GM10248 (cell line): ENCODE results near the gene PPFIA3.
"Not testable (repeated sequence)": the region's sequence is repeated elsewhere in the genome, so short reads cannot be mapped to it uniquely, and the experiment has no call there.

Experiments used
- CTCF ChIA-PET: fragments of 300-600 bp; sonication (Branson Sonifier 250); formaldehyde crosslinking; extraction: SDS; loops from one replicate; lab custom pipeline; 2021; ENCODE audit warnings: antibody characterized with exemption; lab: Yijun Ruan, JAX
- POLR2A ChIA-PET: fragments of 350-650 bp; sonication (Branson Sonifier 250); formaldehyde crosslinking; extraction: SDS; loops from one replicate; lab custom pipeline; 2020; ENCODE audit warnings: antibody characterized with exemption; lab: Yijun Ruan, JAX
- DNase-seq: peaks from one replicate; pipeline ENCODE4 v3.0.0; 2012; ENCODE audit errors: extremely low spot score
- TF ChIP-seq, protein P1 (sequence below): IDR thresholded peaks from 2 replicates; pipeline ENCODE4 v1.5.1; 2012; ENCODE audit warnings: mild to moderate bottlenecking, low read depth; ENCODE audit errors: extremely low read depth, missing control alignments, control extremely low read depth

Gene PPFIA3

DNA sequence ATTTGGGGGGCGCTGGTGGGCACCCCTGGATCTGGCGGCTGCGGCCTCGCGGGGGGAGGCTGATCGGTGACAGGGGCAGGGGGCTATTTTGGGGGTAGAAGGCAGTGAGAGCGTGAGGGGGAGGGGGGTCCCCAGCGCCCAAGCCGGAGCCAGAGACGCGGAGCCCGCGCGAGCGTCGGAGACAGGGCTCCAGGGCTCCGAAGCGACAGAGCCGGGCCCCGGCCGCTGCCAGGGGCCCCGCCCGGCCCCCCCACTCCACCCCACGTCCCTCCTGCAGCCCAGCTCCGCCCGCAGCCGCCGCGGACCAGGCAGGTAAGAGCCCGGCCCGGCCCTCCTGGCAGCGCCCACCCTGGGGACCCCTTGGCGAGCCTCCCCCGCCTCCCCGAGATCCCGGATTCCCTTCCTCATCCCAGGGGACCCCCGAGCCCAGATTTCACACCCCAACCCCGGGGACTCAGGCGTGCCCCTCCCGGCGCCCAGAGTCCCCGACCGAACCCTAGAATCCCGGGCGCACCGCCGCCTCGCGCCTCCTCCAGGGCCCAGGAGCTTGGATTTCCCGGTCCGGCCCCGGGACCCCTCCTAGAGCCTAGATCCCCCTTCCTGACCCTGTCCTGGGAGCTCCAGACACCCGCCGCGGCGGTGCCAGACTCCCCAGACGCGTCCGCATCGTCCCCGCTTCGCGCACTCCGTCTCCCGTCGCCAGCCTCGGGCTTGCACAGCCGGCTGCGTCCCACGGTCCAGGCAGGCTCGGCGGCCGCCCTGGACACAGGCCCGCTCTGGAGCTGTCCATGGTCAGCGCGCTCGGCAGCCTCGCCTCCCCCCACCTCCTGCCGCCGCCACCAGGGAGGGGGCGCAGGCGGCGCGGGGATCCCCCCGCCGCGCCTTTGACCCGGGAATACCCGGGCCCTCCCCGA lies at the start of gene PPFIA3:
PPFIA3 (plus strand) TSS at position 134 of the 914 bp plus-strand sequence. CDS start 8,330 bp downstream, outside the sequence.
- ChIA-PET POLR2A (interaction anchor here (0.5 to 1.2 kb wide), 3 partner anchors 126 to 233 kb away, joined by 4 to 5 read pairs (median 4); partner anchors contain the start of genes GYS1 and RUVBL2), CTCF (interaction anchor here (0.8 to 1.8 kb wide), 5 partner anchors 10 to 79 kb away, joined by 3 to 7 read pairs (median 4); no protein-coding TSS in a partner anchor)
- TF ChIP-seq, protein P1, sequence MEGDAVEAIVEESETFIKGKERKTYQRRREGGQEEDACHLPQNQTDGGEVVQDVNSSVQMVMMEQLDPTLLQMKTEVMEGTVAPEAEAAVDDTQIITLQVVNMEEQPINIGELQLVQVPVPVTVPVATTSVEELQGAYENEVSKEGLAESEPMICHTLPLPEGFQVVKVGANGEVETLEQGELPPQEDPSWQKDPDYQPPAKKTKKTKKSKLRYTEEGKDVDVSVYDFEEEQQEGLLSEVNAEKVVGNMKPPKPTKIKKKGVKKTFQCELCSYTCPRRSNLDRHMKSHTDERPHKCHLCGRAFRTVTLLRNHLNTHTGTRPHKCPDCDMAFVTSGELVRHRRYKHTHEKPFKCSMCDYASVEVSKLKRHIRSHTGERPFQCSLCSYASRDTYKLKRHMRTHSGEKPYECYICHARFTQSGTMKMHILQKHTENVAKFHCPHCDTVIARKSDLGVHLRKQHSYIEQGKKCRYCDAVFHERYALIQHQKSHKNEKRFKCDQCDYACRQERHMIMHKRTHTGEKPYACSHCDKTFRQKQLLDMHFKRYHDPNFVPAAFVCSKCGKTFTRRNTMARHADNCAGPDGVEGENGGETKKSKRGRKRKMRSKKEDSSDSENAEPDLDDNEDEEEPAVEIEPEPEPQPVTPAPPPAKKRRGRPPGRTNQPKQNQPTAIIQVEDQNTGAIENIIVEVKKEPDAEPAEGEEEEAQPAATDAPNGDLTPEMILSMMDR = no peak
- no peak for DNase-seq

DNA sequence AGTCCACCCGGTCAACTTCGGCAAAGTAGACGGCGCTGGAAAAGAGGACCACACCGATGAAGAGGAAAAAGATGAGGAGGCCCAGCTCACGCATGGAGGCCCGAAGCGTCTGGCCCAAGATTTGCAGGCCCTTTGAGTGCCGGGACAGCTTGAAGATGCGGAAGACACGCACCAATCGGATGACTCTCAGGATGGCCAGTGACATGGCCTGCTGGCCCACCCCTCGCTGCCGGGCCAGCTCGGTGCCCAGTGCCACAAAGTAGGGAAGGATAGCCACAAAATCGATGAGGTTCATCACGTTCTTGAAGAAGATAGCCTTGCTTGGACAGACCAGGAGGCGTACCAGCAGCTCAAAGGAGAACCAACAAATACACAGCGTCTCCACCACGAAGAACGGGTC lies 48.9 kb upstream of the PPFIA3 start:
- DNase-seq = no peak
- POLR2A ChIA-PET = interaction anchor here (0.6 kb wide), 1 partner anchor 20 kb away, joined by 4 read pairs; no protein-coding TSS in a partner anchor
- TF ChIP-seq, protein P1 = no peak
- CTCF ChIA-PET = interaction anchor here (1.2 to 3.9 kb wide), 6 partner anchors 10 to 275 kb away, joined by 3 to 13 read pairs (median 4); no protein-coding TSS in a partner anchor

DNA sequence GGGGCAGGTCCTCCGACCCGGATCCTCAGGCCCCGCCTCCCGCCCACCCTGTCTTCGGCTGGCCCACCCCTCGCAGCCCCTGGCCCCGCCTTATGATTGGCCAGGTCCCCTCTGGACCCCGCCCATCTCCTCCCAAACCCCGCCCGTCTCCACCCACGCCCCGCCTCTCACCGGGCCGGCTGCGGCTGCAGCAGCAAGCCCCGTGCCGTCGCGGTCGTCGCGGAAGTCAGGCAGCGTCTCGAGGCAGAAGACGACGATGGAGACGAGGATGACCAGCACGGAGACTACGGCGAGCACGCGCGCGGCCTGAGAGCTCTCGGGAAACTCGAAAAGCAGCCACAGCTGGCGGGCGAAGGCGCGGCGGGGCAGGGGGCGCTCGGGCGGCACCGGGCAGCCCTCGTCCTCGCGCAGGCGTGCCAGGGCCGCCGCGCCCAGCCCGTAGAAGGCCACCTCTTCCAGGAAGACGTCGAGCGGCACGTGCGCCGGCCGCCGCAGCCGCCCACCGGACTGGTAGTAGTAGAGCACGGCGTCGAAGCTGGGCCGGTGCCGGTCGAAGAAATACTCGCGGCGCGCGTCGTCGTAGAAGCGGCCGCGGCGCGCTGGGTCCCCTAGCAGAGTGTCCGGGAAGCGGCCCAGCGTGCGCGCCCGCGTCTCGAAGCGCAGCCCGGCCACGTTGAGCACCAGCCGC lies 47.3 kb upstream of the PPFIA3 start:
- DNase-seq = no peak
- ChIA-PET POLR2A (no interaction called here), CTCF (interaction anchor here (1.6 to 3.0 kb wide), 2 partner anchors 12 to 74 kb away, joined by 4 to 13 read pairs; no protein-coding TSS in a partner anchor)
- TF ChIP-seq, protein P1 = no peak

DNA sequence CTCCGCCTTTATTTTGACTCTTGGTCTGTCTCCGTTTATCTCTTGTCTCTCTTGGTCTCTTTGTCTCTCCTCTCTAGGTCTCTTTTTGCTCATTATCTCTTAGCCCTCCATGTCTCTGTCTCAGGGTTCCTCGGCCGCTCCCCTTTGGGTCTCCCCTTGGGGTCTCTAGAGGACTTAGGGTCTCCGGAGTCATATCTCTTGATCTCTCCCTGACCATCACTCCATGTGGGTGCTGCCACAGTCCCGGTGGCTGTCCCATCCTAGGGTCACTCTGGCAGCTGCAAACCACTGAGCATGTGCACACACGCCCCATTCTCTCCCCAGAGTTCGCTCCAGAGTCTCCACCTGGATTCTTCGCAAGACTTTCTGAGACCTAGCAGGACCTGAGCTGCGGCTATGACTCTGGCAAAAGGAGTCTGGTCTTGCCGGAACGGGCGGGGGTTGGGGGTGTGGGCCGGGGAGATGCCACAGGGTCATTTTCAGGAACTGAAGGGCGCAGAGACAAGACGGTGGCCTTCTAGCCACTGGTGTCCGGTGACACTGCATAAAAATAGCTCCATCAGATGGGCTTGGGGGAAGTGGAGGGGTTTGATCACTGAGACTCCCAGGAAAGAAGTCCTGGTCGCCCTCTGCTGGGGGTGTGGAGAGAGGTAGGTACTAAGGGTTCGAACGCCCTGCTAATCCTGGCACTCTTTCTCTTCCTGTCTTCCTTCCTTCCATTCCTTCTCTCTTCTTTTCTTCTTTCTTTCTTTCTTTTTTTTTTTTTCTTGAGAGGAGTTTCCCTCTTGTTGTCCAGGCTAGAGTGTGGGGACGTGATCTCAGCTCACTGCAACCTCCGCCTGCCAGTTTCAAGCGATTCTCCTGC lies 45.6 kb upstream of the PPFIA3 start:
- DNase-seq = no peak
- POLR2A ChIA-PET = no interaction called here
- TF ChIP-seq, protein P1 = peak; percentile 12
- CTCF ChIA-PET = interaction anchor here (0.8 to 3.1 kb wide), 10 partner anchors 8 to 286 kb away, joined by 3 to 11 read pairs (median 3); no protein-coding TSS in a partner anchor

DNA sequence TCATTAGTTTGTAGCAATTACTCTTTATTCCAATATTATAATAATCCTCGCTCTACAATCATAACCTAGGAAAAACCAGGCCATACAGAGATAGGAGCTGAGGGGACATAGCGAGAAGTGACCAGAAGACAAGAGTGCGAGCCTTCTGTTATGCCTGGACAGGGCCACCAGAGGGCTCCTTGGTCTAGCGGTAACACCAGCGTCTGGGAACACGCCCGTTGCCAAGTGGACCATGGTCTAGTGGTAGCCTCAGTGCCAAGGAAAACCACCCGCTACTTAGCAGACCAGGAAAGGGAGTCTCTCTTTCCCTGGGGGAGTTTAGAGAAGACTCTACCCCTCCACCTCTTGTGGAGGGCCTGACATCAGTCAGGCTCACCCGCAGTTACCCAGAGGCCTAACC lies 44.5 kb upstream of the PPFIA3 start:
- DNase-seq, POLR2A ChIA-PET: not testable (repeated sequence)
- CTCF ChIA-PET = interaction anchor here (0.8 to 3.1 kb wide), 10 partner anchors 9 to 135 kb away, joined by 3 to 11 read pairs (median 3); partner anchors contain the start of gene LIN7B

More for the DNA sequence above, 44.5 kb upstream of the PPFIA3 start:
- TF ChIP-seq, protein P1 = peak; percentile 67
